IPS-20b (cell line): ENCODE measurements around the gene FTO.

Experiments used
- H3K27ac ChIP-seq: one replicate; pipeline ENCODE4 v1.5.1; 2013; ENCODE audit warnings: low read length
- H3K27me3 ChIP-seq: 2 replicates; pipeline ENCODE4 v1.6.1; 2013; ENCODE audit warnings: mild to moderate bottlenecking, low read length, inconsistent platforms; ENCODE audit not compliant: insufficient read depth
- H3K36me3 ChIP-seq: 2 replicates; pipeline ENCODE4 v1.6.1; 2013; ENCODE audit warnings: low read depth, mild to moderate bottlenecking, inconsistent platforms, low read length, moderate library complexity; ENCODE audit not compliant: insufficient read depth
- H3K4me1 ChIP-seq: 2 replicates; pipeline ENCODE4 v1.6.1; 2013; ENCODE audit warnings: mild to moderate bottlenecking, control low read depth, inconsistent platforms, low read length, moderate library complexity; ENCODE audit not compliant: insufficient read depth
- H3K4me3 ChIP-seq: 2 replicates; pipeline ENCODE4 v1.5.1; 2013; ENCODE audit warnings: mild to moderate bottlenecking, low read length, inconsistent platforms
- H3K9ac ChIP-seq: 2 replicates; pipeline ENCODE4 v1.6.1; 2013; ENCODE audit warnings: low read depth, mild to moderate bottlenecking, inconsistent platforms, low read length, moderate library complexity
- H3K9me3 ChIP-seq: 2 replicates; pipeline ENCODE4 v1.6.1; 2013; ENCODE audit warnings: mild to moderate bottlenecking, low read depth, low read length, inconsistent platforms; ENCODE audit not compliant: insufficient read depth

Gene FTO

GRCh38 chr16:53948326-53948725 lies 244.4 kb downstream of the FTO start:
- Histone ChIP-seq H3K27ac (no peak overlapping the region), H3K9me3 (no peaks in the 10 kb centered on the region), H3K9ac (no peak overlapping the region), H3K4me3 (no peak overlapping the region), H3K4me1 (no peaks in the 10 kb centered on the region), H3K36me3 (no peaks in the 10 kb centered on the region), H3K27me3 (no peaks in the 10 kb centered on the region)

DNA sequence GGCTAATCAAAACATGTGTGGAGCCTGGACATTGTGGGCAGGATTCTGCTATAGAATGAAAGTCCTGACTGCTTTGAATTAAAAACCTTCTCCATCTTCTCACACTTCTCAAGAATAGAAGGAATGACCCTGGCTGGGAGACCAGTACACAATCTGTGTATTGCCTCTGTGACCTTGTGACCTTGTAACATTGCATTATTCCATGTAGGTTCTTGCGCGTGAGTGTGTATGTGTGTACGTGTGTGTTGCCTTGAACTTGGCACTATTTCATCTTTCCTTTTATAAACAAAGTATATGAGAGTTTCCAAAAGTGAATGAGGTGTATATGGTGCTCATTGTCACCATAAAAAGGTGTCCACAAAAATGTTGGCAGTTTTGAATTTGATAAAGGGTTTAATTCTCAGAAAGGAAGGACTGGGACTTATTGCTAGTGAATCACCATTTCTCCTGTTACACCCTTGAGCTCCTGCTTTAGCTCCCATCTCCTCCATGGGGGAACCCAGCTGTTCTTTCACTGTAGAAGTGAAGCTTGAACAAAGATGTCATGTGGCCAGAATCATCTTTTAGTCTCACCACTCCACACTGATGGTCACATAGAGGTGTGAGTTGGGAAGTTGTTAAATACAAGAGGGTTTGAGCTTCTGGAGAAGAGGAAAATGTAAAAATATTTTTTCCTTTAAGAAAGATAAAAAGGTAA lies 244.9 kb downstream of the FTO start:
- no peak overlapping the region for H3K9ac ChIP-seq
- no peak overlapping the region for H3K27ac ChIP-seq
- H3K27me3 ChIP-seq = no peaks in the 10 kb centered on the region
- H3K4me3 ChIP-seq = no peak overlapping the region
- no peaks in the 10 kb centered on the region for H3K9me3 ChIP-seq
- no peaks in the 10 kb centered on the region for H3K4me1 ChIP-seq
- no peaks in the 10 kb centered on the region for H3K36me3 ChIP-seq

- Histone ChIP-seq H3K4me3 (no peak overlapping the region), H3K27ac (no peak overlapping the region), H3K27me3 (no peaks in the 10 kb centered on the region), H3K9ac (no peak overlapping the region), H3K36me3 (no peaks in the 10 kb centered on the region), H3K4me1 (no peaks in the 10 kb centered on the region), H3K9me3 (no peaks in the 10 kb centered on the region)
Measured at GRCh38 chr16:53949715-53950410, 245.9 kb downstream of the FTO start.

DNA sequence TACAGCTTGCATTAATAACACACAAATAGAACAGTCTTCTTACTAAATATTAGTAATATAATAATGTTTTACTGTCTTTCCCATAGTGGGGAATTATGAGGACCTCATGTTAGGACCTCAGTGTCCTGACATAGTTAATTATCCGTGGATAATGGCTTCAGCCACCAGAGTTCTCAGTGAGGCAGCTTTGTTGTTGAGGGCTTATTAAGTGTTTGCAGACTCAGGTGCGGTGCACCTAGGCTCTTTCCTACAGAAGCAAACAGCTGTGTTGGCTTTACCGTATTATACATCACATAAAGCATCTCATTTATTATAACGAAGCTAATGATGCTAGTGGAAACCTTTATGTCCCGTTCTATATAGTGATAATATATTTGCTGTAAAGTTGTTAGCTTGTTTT lies 246.7 kb downstream of the FTO start:
- Histone ChIP-seq H3K9me3 (no peaks in the 10 kb centered on the region), H3K9ac (no peak overlapping the region), H3K4me3 (no peak overlapping the region), H3K27me3 (no peaks in the 10 kb centered on the region), H3K36me3 (no peaks in the 10 kb centered on the region), H3K4me1 (no peaks in the 10 kb centered on the region), H3K27ac (no peak overlapping the region)

DNA sequence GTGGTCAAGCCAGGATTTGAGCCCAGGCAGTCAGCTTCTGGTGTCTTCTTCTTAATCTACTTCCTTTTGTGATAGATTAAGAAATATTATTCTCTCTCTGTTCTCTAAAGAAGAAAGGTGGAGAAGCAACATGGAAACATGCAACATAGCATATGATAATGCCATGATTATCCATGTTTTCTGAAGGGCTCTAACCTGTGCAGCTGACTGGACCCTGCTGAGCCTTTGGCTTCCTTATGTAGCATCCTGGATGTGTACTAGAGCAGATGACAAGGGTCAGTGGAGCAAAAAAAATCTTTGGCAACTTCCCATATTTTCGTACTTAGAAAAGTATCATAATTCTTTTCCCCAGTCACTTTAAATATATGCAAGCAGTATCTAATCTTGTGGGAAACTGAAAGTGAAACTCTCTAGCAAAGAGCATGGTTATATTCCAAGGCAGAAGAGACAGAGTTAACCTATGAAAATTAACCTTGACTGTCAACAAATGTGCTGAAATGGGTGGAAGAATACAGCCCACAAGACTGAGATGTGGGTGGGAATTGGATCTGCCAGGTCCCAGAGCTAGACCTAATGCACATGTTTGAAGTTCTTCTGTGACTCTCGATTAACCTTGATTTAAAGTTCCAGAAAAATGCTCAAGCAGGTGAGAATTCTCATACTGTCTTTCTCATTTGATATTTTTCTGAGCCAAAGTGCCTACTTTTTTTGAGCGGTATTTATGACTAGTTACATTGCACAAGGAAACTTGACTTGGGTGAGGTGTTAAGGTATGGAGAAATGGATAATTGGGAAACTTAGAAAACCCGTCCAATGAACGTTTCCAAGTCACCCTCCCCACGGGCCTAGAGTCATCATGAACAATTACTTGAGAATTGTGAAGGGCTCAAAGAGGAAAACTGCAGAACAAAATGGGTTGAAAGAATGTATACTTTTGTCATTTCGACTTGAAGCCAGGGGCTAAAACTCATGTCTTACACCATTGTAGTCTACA lies 248.6 kb downstream of the FTO start:
- Histone ChIP-seq H3K27ac (no peak overlapping the region), H3K9me3 (no peaks in the 10 kb centered on the region), H3K4me1 (no peaks in the 10 kb centered on the region), H3K36me3 (no peaks in the 10 kb centered on the region), H3K9ac (no peak overlapping the region), H3K4me3 (no peak overlapping the region), H3K27me3 (no peaks in the 10 kb centered on the region)

DNA sequence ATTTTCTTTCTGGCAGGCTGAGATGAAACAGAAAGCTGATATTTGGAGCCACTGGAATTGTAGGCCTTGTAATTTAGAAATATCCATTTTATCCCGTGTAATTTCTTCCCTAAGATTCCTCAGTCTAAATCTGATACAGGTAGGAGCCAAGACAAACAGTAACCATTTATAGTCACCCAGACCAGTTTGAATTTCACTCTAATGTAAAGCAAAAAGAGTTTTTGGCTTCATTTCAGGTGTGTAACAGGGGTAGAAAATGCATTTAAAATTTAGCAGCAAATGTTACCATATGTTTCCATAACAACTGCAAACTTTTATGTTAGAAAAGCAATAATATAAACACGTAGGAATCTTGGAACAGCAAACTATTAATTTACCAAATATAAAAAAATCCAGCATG lies 249.4 kb downstream of the FTO start:
- no peaks in the 10 kb centered on the region for H3K36me3 ChIP-seq
- H3K4me1 ChIP-seq = no peaks in the 10 kb centered on the region
- no peaks in the 10 kb centered on the region for H3K9me3 ChIP-seq
- H3K27me3 ChIP-seq = no peaks in the 10 kb centered on the region
- H3K9ac ChIP-seq = no peak overlapping the region
- no peak overlapping the region for H3K27ac ChIP-seq
- H3K4me3 ChIP-seq = no peak overlapping the region

- Histone ChIP-seq H3K4me3 (no peak overlapping the region), H3K9ac (no peak overlapping the region), H3K27me3 (no peaks in the 10 kb centered on the region), H3K4me1 (no peaks in the 10 kb centered on the region), H3K9me3 (no peaks in the 10 kb centered on the region), H3K36me3 (no peaks in the 10 kb centered on the region), H3K27ac (no peak overlapping the region)
Measured at GRCh38 chr16:53955221-53955875, 251.4 kb downstream of the FTO start.

GRCh38 chr16:53958341-53958880 lies 254.5 kb downstream of the FTO start:
- Histone ChIP-seq H3K4me3 (no peak overlapping the region), H3K9me3 (no peaks in the 10 kb centered on the region), H3K27me3 (no peaks in the 10 kb centered on the region), H3K9ac (no peak overlapping the region), H3K4me1 (no peaks in the 10 kb centered on the region), H3K27ac (no peak overlapping the region), H3K36me3 (no peaks in the 10 kb centered on the region)

DNA sequence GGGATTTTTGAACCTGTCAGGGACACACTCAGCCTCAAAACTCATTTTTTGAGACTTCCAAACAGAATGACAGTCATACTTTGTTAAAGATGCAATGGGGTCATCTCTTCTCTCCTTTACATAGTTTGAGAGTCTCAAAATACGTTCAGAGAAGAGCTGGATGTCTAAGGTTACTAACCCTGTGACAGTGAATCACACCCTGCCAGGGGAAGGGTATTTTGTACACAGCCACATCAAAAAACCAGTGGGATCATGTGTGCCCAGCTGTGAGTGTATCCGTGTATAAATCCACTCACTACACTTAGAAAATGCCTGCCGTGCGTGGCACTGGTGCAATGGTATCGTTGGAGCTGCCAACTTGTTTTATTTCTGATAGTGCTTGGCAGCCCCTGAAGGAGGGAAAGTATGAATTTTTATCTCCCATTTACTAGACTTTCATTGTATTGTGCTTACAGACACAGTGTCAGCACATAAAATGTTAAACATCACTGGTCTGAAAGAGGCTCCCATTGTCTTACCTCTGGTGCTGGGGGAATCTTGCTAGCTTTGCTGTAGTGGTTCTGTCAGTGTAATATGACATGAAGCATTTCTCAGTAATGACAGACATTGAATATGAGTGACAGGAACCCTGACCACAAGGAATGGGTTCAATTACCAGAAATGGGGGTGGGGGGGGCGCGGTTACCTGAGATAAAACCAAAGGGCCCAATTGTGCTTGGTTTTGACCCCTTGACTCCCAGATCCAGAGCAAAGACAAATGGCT lies 256.3 kb downstream of the FTO start:
- Histone ChIP-seq H3K27ac (no peak overlapping the region), H3K9me3 (no peaks in the 10 kb centered on the region), H3K4me3 (no peak overlapping the region), H3K27me3 (no peaks in the 10 kb centered on the region), H3K4me1 (no peaks in the 10 kb centered on the region), H3K9ac (no peak overlapping the region), H3K36me3 (no peaks in the 10 kb centered on the region)

DNA sequence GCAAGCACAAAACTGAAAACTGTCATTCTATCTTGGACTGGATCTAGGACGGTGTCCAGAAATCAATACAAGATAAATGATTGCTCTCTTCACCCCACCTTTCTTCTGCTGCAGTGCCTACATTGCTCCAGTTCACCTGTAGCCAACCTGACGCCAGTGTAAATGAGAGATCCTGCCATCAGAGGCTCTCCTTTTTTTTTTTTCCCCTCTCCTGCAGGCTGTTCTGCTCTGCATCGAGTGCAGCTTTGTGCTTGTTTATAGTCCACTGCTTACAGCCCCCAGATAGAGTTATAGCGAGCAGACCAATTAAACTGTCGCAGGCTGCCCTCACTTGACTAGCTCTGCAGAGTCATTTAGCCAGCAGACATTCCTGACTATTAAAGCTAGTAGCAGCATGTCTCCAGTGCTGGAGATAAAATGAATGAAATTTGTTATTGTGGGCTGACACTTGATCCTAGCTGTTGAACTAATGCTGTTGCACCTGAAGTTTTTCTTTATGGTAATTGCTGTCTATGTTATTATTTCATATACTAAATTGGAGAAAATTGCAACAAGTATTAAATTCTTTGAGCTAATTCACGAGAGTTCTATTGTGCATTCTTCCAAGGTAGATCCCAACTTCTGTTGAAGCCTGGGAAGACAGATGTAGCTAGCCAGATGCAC lies 257.1 kb downstream of the FTO start:
- H3K27ac ChIP-seq = no peak overlapping the region
- H3K27me3 ChIP-seq = no peaks in the 10 kb centered on the region
- H3K36me3 ChIP-seq = no peaks in the 10 kb centered on the region
- no peak overlapping the region for H3K9ac ChIP-seq
- H3K4me1 ChIP-seq = no peaks in the 10 kb centered on the region
- no peak overlapping the region for H3K4me3 ChIP-seq
- H3K9me3 ChIP-seq = no peaks in the 10 kb centered on the region
